ENCODE data around the gene DAB2IP. TPM values are rescaled to one million over a fixed set of nuclear protein-coding genes. Genes with fewer than 3 reads are reported as not detected.
"Not testable (repeated sequence)": the region's sequence is repeated elsewhere in the genome, so short reads cannot be mapped to it uniquely, and the experiment has no call there.

The DAB2IP gene
- total RNA-seq, 1 donor from 2014 or later: 54.8 TPM

DNA sequence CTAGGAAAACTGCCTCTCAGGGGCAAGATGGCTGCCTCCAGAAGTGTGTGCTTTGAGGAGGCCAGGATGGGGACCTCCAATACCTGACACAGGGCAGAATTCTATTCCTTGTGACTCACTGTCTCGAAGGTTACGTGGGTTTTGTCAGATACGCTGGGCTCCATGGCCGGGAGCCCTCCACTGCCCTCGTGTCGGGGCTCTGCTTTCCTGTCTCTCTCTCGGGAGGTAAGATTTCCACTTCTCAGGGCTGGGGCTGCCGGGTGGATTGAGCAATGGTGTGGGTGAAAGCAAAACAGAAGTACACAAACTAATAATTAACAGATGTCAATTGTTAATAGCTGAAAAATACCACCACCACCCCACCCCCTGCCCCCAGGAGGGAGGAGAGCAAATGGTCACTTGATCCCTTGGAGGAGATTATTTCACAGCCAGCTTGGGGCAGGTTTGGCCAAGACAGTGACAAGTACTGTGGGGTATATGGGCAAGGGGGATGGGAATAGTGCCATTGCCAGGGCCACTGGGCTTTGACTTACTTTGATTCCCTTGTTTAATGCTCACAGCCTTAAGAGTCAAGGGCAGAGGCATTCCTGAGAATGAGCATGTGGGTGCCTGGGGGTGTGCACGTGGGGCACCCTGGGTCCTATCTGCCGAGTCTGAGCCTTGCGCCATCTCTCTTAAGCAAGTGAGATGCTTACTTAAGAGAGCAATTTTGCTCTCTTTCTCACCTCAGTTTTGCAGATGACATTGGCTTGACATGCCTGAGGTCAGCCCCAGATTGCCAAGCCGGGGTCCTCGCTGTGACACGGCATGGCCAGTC is 28.8 kb upstream of the DAB2IP start:
- intact Hi-C loops (cut with micrococcal nuclease): no loop called here
- ATAC-seq (peak; percentile 9), DNase-seq (no peak)

DNA sequence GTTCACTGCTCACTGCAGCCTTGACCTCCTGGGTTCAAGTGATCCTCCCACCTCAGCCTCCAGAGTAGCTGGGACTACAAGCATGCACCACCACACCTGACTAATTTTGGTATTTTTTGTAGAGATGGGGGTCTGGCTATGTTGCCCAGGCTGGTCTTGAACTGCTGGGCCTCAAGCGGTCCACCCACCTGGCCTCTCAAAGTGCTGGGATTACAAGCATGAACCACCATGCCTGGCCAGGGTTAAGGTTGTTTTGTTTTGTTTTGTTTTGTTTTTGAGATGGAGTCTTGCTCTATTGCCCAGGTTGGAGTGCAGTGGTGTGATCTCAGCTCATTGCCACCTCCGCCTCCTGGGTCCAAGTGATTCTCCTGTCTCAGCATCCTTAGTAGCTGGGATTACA is 28.0 kb upstream of the DAB2IP start:
- DNase-seq; intact Hi-C loops (cut with micrococcal nuclease); ATAC-seq: not testable (repeated sequence)

DNA sequence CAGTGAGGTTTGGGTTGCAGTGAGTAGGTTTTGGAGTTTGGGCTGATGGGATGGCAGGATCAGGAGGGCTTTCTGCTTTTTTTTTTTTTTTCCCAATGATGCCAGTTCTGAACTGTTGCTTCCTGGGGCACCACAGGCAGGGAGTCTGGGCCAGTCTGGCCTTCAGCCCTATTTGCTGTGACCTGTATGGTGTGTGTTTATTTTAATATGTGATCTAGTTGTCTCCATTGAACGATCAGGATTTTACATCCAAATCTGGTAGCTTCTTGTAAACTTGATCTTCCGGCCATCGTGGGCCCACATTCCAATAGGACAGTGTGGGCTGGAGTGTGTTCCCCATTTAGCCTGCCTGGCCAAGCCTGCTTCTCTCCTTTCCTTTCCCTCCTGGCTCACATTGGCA is 25.8 kb upstream of the DAB2IP start:
- ATAC-seq: peak; percentile 25
- intact Hi-C loops (cut with micrococcal nuclease): no loop called here
- DNase-seq: no peak

DNA sequence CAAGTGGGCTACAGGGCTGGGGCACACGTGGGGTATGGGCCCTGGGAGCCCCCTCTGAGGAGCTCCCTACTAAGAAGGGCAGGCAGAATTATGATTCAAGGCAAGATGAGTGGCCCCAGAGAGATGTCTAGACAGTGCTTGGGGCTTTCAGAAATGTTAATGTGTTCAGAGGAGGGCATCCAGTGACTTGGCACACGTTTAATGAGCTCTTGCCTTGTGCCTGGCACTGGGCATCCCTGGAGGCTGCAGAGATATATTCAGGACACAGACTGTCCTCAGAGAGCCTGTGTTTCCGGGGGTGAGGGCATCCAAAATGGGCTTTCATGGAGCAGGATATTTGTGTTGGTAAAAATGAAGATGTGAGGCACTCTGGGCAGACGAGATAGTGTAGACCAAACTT is 25.4 kb upstream of the DAB2IP start:
- peak; percentile 66 for ATAC-seq
- intact Hi-C loops (cut with micrococcal nuclease): no loop called here
- no peak for DNase-seq

DNA sequence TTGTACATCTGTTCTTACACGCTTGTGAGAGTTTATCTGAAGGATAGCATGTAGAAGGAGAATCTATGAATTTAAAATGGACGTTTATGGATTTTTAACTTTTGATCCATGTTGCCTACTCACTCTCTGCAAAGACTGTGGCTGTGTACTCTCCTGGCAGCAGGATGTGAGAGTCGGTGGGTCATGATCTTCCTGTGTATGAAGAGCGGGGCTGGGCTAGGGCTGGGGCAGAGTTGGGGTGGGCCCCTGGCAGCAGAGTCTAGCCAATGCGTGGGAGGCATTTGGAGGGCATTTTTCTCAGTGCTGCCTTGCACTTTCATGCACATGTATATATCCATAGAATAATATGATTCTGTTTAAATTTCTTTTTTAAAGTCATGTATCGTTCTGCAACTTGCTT is 24.0 kb upstream of the DAB2IP start:
- intact Hi-C loops (cut with micrococcal nuclease): no loop called here
- DNase-seq (no peak), ATAC-seq (no peak)

DNA sequence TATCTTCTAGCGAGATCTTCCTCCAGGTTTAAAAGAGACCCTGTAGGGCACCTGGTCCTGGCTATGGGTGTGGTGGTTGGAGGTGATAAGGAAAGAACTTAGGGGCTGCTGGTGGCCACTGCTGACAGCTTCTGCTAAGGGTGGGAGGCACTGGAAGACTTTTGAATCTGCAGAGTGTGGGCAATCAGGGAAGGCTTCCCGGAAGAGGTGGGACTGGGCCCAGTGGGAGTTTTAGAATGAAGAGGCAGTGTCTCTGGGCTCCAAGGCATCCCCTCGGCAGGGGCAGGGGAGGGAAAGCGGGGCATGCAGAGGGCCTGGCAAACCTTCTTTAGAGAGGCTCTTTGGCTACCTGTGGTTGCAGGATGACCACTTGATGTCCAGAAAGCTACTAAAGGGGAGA is 23.0 kb upstream of the DAB2IP start:
- intact Hi-C loops (cut with micrococcal nuclease): no loop called here
- ATAC-seq (no peak), DNase-seq (peak; percentile 2)

DNA sequence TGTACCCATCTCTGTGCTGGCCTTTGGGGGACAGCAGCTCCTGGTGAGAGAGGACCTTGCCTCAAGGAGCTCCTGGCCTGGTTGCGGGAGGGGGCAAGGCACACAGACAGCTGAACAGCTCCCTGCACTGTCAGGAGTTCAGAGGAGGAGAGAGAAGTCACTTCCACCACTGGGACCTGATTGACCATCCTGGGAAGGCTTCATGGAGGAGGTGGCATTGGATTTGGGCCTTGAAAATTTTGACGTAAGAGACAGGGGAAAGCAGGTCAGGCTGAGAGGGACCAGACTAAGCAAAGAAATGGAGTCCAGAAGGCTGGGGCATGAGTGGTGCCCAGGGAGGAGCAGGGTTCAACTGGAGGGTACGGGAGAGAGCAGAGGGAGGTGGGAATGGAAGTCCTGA is 20.3 kb upstream of the DAB2IP start:
- DNase-seq (peak; percentile 0), ATAC-seq (no peak)
- intact Hi-C loops (cut with micrococcal nuclease): loop anchor here (10.0 kb wide), 1 partner anchor 54 kb away; no protein-coding TSS in a partner anchor

DNA sequence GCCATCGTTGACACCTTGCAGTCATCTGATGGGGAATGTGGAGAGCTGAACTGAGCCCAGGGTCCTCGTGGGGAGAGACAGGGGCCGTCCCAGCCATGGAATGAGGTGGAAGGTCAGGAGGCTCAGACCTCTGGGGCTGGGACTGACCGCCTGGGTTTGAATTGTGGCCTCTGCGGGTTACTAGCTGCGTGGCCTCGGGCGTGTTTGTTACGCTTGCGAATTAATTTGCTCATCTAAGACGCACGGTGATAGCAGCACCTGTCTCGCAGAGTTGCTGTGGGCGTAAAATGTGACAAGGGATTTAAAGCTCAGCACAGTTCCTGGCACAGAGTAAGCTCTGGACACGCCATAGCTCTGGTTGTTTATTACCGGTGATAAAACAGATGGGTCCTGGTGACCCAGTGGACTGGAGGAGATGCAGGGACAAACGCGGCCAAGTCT is 19.4 kb upstream of the DAB2IP start:
- intact Hi-C loops (cut with micrococcal nuclease): loop anchor here (10.0 kb wide), 1 partner anchor 53 kb away; no protein-coding TSS in a partner anchor
- peak; percentile 18 for DNase-seq
- ATAC-seq: no peak

DNA sequence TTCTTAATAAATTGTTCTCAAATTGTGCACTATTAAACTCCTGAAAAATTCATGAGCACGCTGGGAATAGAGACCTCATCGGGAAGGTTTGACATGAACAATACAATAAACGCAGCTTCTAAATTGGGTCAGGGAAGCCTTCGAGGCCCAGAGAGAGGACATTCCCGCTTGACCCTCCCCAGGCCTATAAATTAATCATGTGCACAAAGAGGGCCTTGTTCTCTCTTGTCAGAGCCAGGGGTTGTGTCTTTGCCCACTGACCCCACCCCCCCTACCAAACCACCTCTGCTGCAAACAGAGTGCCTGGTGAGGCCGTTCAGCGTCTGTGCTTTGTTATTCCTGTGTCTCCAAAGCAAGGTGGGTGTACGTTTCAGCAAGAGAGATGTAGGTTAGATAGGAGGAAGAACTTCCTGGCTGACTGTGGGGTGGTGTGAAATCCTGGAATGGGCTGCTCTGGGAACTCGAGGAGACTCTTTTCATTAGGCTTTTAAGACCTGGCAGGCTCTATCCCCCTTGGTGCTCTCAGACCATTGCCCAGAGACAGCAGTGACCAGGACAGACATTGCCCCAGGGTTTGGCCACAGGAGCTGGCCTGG is 18.2 kb upstream of the DAB2IP start:
- intact Hi-C loops (cut with micrococcal nuclease): loop anchor here (10.0 kb wide), 1 partner anchor 52 kb away; no protein-coding TSS in a partner anchor
- DNase-seq (peak; percentile 6), ATAC-seq (no peak)

DNA sequence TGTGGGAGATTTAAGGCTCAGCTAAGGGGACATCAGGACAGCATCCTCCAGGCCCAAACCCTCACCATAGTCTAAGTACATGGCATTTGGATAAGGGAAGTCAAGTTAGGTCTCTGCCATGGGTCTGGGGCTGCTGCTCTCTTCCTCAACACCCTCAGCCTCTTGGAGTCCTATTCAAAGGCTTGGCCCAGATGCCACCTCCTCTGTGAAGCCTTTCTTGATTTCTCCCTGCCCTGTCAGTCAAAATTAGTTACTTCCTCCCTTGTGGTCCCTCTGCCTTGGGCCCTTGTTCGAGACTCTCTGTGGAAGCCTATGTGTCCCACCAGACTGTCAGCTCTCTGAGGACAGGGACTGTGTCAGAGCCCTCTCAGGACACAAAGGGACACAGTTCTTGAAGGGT is 17.7 kb upstream of the DAB2IP start:
- intact Hi-C loops (cut with micrococcal nuclease): loop anchor here (10.0 kb wide), 1 partner anchor 51 kb away; no protein-coding TSS in a partner anchor
- ATAC-seq (no peak), DNase-seq (no peak)

DNA sequence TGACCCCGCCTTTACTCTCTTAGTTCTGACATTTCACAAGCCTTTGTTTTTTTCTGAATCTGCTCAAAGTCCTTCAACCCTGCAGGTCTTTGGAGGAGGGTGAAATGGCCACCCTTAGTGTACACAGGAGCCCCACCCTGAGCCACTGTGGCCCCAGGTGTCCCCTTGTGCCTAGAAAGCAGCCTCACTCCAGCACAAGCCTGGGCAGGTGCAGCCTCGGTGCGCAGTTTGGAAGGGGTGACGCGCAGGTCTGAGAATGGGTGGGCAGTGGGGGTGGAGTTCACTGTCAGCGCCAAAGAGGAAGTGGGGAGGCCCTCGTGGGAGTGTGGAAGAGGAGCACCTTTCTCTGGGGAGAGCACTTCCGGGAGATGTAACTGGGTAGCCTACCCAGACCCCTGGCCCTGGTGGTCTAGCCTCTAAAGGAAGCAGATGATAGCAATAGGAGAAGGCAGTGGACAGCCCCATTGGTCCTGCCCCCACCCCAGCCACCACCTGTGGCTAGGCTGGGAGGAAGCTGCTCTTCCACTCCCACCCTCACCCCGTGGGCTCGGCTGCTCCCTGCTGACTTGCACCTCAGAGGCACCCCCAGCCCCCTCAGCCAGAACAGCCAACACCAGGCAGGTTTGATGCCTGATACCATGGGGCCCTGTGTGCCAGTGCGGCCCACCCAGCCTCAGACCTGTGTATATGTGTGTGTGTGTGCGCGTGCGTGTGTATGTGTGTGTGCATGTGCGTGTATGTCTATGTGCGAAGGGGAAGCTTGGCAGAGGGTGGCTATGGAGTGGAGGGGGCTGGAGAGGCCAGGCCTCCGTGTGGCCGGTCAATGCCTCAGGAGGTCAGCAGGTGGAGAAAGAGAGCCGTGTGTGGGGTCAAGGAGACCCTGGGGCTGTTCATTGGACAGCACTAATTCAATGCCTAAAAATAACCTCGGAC is 16.8 kb upstream of the DAB2IP start:
- peak; percentile 73 for ATAC-seq
- peak; percentile 47 for DNase-seq
- intact Hi-C loops (cut with micrococcal nuclease): loop anchor here (10.0 kb wide), 1 partner anchor 50 kb away; no protein-coding TSS in a partner anchor

DNA sequence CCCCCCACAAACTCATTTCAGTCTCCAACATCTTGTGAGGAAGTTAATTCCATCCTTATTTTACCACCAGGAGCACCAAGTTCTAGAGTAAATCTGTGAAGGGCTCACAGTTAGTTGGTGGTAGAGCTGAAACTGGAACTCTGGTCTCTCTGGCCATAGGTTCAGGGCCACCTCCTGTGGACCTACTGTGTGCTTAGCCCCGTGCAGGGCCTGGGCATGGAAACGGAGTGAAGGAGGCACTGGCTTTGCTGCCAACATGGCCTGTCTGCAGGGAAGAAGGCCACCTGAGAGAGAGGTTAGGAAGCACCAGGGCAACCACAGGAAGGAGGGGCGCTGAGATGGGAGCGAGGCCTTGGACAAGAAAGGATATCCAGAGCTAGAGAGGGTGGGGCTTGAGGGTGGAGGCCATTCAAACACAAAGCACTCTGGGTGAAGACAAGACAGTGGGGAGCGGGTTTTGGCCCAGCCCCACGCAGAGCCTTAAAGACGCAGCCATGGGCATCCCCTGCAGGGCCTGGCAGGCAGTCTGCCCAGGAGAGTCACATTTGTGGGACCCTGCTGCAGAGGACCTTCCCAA is 16.0 kb upstream of the DAB2IP start:
- peak; percentile 27 for DNase-seq
- intact Hi-C loops (cut with micrococcal nuclease): loop anchor here (10.0 kb wide), 1 partner anchor 49 kb away; no protein-coding TSS in a partner anchor

DNA sequence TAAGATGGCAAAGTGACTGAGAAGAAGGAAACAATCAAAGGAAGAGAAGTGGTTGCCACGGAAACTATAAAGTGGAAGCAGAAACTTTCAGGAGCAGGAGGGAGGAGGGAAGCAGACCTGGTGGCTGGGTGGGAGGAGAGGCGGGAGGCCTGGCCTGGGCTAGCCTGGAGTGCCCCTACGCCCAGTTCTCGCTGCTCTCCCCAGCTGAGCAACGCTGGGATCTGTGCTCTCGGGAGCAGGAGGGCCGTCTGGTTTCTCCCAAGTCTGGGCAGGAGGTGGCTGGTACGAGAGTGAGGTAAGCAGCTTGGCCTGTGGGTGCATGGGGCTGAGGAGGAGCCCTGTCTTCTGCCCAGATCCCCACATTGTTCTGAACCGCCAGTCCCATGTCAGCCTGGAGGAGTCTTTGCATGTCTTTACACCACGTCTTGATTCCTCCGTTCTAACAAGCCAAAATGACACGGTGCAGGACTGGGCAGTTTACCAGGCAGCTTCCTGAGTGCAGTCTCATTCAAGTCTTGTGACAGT is 15.0 kb upstream of the DAB2IP start:
- DNase-seq (peak; percentile 37), ATAC-seq (peak; percentile 16)
- intact Hi-C loops (cut with micrococcal nuclease): loop anchor here (10.0 kb wide), 1 partner anchor 48 kb away; no protein-coding TSS in a partner anchor

More for the DNA sequence above, 16.0 kb upstream of the DAB2IP start:
- ATAC-seq: no peak

DNA sequence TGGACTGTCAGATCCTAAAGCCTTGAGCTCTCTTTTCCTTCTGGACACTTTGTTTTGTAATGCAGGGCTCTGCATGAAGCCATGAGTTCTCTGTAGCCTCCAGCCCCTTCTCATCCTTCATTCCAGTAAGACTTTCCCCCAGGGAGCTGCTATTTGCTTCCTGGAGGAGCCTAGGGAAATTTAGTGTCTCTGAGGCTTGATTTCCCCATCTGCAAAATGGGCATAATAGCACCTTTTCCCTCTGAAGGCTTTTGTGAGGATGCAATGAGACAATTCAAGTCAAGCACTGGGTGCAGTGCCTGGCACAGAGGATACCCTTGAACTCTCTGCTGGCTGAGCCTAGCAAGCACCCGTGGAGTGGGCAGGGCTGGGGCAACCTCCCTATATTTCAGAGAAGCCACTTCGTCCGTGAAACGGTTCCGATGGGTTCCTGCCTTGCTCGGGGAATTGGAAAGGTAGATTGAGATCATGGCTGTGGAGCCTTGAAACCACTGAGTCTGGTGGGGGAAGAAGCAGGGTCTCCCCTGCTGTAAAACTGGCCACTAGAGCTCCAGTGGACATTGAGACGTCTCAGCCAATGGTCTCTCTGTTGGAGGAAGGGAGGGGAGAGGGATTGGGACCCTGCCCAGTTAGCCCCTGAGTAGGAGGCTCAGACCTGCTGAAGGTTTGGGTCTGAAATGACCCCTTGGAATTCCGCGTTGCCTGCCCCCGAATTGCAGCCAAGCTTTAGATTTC is 14.3 kb upstream of the DAB2IP start:
- DNase-seq (peak; percentile 13), ATAC-seq (no peak)
- intact Hi-C loops (cut with micrococcal nuclease): loop anchor here (10.0 kb wide), 1 partner anchor 48 kb away; no protein-coding TSS in a partner anchor

DNA sequence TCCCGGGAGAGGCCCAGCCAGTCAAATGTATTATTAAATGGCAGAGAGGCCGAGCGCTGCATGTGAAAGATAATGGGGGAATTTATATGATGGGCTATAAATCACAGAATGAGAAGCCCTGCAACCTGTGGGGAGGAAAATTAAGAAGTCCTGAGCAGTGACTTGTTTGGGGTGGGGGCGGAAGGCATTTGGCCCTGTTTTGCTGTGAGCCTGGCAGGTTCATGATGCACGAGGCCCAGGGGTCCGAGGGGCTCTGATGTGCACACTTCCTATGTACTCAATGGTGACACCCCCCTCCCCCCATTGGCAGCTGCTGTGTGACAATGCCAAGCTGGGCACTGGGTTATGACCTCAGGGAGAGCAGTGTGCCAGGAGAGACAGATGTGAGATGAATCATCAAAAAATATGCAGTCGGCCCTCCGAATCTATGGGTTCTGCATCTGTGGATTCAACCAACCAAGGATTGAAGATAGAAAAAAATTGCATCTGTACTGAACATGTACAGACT is 13.7 kb upstream of the DAB2IP start:
- ATAC-seq (no peak), DNase-seq (no peak)
- intact Hi-C loops (cut with micrococcal nuclease): loop anchor here (10.0 kb wide), 1 partner anchor 47 kb away; no protein-coding TSS in a partner anchor

DNA sequence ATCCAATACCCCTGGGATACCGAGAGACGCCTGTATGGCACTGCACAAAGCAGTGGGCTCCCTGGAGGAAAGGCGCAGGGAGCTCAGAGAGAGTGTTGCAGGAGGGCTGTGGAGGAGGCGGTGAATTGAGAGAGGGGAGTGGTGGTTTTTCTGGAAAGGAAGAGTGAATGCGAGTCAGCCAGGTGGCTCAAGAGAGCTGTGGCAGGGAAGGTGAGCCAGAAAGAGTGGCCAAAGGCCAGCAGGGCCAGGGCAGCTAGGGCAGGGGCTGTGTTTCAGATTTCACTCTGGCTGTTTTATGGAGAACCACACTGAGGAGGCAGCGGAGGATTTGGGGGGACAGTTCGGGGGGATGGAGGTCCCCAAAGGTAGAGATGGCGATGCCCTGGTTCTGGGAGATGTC is 13.0 kb upstream of the DAB2IP start:
- ATAC-seq (no peak), DNase-seq (no peak)
- intact Hi-C loops (cut with micrococcal nuclease): loop anchor here (10.0 kb wide), 1 partner anchor 46 kb away; no protein-coding TSS in a partner anchor

DNA sequence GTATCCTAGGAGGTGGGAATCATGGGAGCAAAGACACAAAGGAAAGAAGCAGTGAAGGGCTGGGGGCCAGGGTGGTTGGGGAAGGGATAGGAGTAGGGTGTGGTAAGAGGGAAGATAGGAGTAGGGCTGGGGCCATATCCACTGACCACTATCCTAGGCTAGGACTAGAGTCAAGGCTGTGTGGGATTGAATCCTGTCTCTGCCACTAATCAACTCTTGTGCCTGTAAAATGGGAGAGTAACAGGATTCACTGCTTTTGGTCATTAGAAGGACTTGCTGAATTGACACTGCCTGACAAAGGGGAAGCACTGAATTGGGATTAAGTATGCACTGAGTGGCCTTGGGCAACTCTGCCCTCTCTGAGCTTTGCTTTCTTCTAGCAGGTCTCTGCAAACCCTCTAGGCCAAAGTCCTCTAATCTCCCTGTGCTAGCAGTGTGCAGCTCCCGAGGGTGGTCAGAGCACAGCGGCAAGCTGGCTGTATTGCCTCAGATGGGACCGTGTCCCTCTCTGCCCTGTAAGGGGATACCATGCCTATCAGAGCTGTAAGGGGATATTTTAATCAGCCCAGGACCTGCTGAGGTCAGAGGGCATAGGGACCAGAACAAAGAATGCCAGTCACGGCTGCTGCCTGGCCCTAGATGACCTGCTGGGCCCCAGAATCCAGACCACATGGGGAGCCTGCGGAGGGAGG is 12.4 kb upstream of the DAB2IP start:
- ATAC-seq (no peak), DNase-seq (no peak)
- intact Hi-C loops (cut with micrococcal nuclease): loop anchor here (10.0 kb wide), 1 partner anchor 46 kb away; no protein-coding TSS in a partner anchor
